Glomerular endothelial cell (primary cell): ENCODE measurements around the gene PARP16. TPM values are rescaled to one million over a fixed set of nuclear protein-coding genes. Genes with fewer than 3 reads are reported as not detected.
A peak's percentile ranks its signal among the peaks of the same experiment; 100 is the strongest.

Experiments used
- DNase-seq: peaks from one replicate; pipeline ENCODE4 v3.0.0-alpha.2; 2011; ENCODE audit warnings: low read depth, low spot score; ENCODE audit errors: extremely low read depth
- total RNA-seq: library from RNA; depleted of rRNA; stranded (reverse); fragments of >200 nt; gene quantifications from 2 replicates; pipeline ENCODE4 v1.2.3, GENCODE V29; 2015

PARP16 gene
- total RNA-seq, 1 donor from 2014 or later = 9.0 TPM

DNA sequence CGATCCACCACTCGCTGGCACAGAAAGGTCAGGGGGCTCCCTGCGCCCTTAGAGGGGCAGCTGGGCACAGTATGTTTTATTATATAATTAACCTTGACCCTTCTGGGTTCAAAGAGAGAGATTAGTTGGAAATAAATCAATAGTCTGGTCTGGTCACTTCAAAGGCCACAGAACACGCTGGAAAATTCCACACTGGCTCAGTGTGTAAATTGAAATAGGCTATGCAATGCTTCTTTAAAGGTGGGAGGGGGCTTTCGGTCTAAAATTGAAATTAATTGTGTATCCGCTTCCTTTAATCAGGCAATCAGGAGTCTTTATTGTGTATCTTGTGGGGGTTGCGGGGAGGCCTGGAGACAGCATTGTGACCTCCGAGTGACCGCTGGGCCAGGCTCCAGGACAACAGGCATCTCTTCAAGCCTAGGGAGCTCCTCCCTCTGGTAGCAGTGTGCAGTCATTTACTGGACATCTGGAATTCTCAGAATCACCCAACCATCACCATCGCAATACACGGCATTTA is 25.8 kb upstream of the PARP16 start:
- DNase-seq = no peak

DNA sequence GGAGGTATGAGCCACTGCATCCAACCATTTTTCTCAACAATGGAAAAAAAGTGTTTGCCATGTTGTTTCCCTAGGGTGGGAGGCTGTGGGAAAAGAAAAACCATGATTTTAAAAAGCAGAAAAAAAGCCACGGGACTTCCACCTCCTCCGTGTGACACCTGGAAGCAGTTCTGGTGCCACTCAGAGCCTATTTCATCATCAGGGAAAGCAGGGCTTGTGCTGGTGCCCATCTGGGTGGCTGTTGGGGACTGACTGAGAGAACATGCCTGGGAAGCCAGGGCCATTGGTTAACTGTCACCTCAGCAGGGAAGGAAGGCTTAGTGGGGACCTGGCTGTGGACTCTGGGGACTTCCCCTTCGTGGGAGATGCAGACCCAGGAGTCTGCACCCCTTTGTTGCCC is 25.1 kb upstream of the PARP16 start:
- no peak for DNase-seq

DNA sequence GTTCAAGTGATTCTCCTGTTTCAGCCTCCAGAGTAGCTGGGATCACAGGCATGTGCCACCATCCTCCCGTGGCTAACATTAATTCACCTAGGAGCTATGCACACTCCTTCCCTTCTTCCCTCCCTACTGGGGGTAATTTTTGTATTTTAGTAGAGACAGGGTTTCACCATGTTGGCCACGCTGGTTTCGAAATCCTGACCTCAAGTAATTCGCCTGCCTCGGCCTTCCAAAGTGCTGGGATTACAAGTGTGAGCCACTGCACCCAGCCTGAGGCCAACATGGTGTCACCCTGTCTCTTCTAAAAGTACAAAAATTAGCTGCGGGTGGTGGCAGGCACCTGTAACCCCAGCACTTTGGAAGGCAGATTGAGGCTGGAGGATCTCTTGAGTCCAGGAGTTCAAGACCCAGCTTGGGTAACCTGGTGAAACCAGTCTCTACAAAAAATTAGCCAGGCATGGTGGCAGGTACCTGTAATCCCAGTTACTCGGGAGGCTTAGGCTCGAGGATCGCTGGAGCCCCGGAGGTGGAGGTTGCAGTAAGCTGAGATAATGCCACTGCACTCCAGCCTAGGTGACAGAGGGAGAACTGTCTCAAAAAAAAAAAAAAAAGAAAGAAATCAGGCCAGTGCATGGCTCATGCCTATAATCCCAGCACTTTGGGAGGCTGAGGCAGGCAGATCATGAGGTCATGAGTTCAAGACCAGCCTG is 23.9 kb upstream of the PARP16 start:
- DNase-seq = no peak

DNA sequence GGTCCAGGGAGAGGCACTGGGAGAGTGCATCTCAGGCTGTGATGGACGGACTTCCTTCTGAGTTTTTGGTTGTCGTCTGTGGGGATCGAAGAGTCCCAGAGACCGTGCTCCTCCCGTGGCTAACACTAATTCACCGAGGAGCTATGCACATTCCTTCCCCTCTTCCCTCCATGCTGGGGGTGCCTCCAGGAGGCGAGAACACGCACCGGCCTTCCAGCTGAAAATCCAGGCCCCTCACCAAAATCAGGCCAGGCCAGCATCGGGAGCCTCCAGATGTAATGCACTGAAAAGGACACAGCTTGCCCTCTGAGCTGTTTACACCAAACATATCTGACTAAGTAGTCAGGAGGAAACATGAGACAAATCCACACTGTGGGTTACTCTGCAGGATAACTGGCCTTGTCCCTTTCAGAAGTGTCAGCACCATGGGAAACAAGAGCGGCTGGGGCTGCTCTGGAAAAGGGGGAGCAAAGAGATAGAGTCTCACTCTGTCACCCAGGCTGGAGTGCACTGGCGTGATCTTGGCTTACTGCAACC is 23.3 kb upstream of the PARP16 start:
- no peak for DNase-seq

DNA sequence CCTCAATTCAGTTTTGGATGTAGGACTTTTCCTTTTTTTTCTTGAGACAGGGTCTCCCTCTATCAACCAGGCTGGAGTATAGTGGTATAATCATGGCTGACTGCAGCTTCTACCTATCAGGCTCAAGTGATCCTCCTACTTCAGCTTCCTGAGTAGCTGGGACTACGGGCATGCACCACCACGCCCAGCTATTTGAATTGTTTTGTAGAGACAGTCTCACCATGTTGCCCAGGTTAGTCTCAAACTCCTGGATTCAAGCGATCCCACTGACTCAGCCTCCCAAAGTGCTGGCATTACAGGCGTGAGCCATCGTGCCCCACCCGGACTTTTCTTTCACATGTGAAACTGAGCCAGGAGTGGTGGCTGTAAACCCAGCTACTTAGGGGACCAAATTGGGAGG is 21.3 kb upstream of the PARP16 start:
- no peak for DNase-seq

DNA sequence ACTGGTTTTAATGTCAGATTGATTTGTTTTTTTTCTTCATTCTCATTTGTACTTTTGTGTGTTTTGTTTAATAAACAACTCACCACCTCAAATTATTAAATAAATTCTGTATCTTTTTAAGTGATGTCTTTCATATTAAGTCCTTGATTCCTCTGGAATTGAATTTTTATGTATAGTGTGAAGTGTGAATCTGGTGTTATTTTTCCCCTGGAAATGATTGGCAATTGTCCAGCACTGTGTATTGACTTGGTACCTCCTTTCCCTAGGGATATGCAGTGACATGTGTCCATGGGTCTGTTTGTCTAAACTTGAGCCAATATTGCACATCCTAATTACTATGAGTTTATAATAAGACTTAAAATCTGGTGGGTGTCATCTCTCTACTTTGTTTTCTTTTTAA is 19.9 kb upstream of the PARP16 start:
- no peak for DNase-seq

DNA sequence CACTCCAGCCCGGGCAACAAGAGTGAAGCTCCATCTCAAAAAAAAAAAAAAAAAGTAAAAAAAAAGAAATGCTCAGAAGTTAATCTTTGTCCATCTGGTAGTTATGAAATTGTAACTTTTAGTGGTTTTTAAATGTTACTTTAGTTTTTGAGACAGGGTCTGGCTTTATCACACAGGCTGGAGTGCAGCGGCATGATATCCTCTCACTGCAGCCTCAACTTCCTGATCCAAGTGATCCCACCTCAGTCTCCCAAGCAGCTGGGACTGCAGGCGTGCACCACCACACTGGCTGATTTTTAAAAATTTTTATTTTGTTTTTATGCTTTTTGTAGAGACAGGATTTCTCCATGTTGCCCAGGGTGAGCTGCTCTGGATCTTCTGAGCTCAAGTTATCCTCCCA is 19.1 kb upstream of the PARP16 start:
- DNase-seq = no peak

DNA sequence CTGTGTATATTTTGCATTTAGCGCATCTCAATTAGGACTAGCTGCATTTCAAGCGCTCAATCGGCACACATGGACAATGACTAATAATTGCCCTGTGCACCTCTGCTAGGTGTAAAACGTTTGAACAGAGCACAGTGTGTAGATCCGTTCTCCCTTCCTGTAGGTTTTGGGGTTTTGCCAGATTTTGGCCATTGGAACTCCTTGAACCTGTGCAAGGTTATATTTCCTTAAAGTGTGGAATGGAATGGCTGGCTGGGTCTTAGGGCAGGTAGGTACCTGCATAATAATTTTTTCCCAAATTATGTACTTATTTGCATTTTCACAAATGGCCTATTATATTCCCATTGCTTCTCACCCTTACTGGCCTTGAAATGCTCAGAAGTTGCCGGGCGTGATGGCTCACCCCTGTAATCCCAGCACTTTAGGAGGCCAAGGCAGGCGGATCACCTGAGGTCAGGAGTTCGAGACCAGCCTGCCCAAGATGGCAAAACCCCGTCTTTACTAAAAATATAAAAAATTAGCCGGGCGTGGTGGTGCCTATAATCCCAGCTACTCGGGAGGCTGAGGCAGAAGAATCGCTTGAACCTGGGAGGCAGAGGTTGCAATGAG is 18.6 kb upstream of the PARP16 start:
- DNase-seq = no peak

DNA sequence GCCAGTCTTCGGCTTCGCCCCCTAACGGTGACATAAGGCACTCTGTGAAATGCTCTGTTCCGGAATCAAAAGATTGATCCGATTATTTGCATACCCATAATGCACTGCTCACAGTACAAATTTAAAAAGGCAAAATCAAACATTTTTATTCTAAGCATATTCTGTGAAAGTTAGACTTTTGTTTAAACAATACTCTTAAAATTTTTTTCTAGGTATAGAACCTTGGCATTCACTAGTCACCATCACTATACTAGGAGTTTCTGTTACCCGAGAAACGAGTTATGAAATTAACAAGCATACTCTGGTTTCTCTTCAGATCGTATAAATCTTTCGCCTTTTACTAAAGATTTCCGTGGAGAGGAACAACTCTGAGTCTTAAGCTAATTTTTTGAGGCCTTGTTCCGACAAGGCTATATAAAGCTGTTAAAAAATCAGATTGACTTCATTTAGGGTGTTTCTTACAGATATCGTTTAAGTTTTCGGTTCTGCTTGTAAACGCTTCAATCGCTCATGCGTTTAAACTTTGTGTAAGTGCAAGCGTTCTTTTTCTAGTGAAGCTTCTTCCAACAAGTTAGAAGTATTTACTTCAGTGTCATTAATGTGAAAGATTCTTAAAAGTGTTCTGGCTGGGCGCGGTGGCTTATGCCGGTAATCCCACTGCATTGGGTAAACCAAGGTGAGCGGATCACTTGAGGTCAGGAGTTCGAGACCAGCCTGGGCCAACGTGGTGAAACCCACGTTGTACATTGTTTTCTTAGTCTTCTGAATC is 17.9 kb upstream of the PARP16 start, which contains the start of gene RNU5B-1:
Gene RNU5B-1 (plus strand): TSS at position 297 of the 769 bp plus-strand sequence.
- DNase-seq = peak; percentile 94

DNA sequence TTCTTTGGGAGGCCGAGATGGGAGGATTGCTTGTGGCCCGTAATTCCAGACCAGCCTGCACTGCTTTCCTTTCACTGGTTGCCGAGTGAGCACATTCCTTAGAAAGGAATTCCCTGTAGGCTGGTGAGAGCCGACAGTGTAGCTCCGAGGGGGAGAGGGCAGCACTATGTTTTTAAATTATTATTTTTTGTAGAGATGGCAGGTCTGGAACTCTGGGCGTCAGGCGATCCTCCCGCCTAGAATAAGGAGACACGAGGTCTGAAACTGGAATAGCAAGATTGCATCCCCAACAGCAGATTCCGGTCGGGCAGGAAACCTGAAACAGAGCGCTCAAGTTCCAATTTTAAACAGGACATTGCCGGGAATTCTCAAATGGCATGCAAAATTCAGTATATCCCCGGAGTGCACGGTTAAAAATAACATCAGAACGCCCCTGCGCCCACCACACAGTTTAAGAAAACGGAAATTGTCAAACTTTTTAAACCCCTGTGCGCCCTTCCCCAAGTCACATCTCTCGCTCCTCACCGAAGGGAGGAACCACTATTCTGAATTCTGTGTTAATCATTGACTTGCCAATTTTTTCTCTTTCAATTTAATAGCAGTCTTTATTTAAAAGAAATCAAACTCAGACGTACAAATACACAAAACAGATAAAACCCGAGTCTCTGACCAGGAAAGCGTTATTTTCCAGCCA is 17.2 kb upstream of the PARP16 start:
- no peak for DNase-seq

DNA sequence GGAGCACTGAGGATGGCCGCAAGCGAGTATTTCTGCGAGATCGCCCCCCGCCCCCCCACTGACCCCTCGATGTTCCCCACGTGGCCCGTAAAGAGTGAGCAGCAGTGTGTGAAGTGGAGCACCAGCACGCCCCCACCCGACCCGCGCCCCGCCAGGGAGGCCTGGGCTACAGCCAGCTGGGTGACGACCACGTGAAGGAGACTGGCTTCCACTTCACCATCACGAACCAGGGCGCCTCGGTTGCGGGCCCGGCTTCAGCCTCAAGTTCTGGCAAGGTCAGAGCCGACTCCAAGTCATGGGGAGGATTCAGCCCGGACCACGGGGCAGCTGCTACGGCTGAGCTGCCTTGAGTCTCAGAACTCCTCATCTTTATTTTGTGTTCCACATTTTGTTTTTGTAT is 15.4 kb upstream of the PARP16 start:
- DNase-seq = no peak

DNA sequence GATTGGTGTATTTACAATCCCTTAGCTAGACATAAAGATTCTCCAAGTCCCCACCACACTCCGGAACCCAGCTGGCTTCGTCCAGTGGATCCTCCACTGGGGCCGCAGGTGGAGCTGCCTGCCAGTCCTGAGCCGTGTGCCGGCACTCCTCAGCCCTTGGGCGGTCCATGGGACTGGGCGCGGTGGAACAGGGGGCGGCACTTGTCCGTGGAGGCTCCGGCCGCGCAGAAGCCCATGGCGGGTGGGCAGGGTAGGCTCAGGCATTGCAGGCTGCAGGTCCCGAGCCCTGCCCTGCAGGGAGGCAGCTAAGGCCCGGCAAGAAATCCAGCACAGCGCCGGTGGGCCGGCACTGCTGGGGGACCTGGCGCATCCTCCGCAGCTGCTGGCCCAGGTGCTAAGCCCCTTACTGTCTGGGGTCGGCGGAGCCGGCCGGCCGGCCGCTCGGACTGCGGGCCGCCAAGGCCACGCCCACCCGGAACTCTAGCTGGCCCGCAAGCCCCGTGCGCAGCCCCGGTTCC is 14.3 kb upstream of the PARP16 start:
- no peak for DNase-seq

DNA sequence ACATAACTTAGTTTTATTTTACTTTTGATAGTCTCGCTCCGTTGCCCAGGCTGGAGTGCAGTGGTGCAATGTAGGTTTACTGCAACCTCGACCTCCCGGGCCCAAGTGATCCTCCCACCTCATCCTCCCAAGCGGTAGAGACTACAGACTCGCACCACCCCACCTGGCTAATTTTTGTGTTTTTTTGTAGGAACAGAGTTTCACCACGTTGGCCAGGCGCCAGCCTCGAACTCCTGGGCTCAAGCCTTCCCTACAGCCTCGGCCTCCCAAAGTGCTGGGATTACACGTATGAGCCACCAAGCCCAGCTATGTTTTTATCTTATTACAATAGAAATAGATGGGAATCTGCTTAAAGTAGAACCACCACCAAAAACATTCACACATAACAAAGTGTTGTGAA is 12.0 kb upstream of the PARP16 start:
- no peak for DNase-seq

DNA sequence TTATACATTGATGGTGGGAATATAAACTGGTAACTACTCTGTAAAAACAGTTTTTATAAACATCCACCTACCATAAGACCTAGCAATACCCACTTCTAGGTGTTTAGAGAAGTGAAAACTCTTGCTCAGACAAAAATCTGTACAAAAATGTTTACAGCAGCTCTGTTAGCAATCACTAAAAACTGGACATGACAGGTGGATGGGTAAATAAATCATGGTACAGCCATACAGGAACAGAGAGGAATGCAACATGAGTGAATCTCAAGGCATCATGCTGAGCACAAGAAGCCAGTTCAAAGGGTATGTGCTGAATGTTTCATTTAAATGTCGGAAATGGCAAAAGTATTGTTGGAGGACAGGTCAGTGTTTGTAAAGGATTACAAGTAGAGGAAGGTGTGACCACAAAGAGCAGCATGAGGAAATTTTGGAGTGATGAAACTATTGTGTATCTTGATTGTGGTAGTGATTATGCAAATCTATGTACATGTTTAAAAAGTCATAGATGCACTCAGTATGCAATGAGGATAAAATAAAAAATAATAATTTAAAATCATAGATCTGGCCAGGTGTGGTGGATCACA is 6.3 kb upstream of the PARP16 start:
- DNase-seq = no peak

DNA sequence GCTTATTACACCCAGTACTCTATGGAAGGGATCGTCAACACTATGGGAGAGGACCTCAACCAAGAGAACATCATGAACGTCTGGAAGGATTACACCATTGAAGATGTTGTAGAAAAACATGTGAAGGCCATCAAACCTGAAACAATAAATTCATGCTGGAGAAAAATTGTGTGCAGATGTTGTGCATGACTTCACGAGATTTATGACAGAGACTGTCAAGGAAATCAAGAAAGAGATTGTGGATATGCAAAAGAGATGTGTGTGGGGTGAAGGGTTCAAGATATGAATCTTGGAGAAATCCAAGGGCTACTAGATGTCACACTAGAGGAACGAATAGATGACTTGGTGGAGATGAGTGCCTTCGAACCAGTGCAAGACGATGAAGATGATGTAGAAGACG is 3.5 kb upstream of the PARP16 start:
- no peak for DNase-seq

DNA sequence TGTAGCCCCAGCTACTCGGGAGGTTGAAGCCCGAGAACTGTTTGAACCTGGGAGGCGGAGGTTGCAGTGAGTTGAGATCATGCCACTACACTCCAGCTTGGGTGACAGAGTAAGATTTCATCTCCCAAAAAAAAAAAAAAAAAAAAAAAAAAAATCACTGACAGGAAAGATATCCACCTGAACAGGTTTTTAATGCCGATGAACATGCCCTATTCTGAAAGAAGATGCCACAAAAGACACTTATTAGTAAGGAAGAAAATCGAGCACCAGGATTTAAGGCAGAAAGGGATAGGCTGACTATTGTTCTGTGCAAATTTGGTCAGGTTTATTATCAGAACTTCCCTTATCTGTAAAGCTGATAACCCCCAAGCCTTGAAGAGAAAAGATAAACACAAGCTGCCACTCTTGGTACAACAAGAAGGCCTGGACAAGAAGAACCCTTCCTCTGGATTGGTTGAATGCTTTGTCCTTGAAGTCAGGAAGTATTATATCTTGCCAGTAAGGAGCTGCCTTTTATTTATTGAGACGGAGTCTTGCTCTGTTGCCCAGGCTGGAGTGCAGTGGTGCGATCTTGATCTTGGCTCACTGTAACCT is 2.7 kb upstream of the PARP16 start:
- DNase-seq = no peak

DNA sequence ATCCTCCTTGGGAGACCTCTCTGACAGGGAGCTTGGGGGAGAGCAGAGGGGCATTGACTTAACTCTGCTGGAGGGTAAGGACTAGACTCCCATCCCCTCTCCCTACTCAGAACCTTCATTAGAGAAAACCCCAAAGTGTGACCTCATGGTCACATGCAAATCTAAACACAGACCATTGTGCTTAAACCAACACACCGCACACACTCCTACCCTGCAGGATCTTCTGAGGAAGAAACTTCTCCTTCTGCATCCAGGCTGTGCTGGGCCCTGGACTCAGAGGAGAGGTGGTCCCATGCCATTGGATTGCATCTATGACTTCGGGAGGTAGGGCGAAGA is 805 bp upstream of the PARP16 start:
- DNase-seq = no peak

DNA sequence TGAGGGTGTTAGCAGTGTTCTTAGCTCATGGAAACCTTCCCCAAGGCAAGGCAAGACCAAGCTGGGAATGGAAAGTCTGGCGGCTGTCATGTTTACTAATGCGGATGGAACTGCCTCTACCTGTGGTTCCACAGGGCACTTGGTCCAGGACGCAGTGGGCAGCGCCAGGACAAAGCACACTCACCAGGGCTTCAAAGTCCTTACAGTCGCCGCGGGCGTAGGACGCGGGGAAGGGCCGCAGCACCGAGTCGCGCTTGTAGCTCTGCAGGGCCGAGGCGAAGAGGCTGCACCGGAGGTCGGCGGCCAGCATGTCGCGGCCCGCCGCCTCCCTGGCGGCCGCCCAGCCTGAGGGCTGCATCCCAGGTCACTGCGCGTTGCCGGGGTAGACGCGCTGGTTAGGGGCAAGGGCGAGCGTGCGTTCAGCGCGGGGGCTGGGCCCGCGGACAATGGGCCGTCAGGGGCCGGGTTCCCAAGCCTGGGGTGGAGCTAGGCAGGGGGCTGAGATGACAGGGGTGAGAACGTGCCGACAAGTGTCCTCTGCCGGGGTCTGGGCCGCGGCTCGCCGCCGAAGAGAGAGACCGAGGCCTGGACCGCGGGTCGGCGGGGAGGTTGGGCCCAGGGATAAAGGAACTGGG is 497 bp downstream of the PARP16 start:
- no peak for DNase-seq

DNA sequence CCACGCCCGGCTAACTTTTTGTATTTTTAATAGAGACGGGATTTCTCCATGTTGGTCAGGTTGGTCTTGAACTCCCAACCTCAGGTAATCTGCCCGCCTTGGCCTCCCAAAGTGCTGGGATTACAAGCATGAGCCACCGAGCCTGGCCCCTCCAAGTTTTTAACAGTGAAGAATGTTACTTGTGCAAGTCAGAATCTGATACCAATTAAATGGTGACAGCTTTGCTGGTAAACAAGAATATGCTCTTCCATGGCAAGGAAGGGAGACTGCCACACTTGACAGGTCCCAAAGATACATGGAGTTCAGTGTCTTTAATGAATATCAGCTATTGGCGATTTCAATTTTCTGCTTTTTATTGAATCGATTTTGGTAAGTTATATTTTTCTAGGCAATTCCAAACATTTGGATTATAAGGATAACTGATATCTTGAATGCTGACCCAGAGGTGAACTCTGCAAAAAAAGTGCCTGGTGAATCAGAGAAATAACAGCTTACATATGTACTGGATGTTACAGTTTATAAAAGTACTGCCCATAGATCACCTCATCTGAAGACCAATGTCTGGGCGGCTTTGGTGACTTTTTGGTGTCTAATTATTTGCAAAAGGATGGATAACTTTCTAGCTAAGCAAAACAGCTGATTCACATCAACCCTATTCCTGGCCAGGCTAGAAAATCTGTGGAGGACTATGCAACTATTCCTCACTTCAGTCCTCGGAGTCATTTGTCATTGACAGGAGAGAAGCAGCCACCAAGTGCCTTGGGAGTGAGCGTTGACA is 1.2 kb downstream of the PARP16 start:
- DNase-seq = no peak
